ENCODE results near the gene STAMBPL1.
"Not testable (repeated sequence)": the region's sequence is repeated elsewhere in the genome, so short reads cannot be mapped to it uniquely, and the experiment has no call there.

Gene STAMBPL1

DNA sequence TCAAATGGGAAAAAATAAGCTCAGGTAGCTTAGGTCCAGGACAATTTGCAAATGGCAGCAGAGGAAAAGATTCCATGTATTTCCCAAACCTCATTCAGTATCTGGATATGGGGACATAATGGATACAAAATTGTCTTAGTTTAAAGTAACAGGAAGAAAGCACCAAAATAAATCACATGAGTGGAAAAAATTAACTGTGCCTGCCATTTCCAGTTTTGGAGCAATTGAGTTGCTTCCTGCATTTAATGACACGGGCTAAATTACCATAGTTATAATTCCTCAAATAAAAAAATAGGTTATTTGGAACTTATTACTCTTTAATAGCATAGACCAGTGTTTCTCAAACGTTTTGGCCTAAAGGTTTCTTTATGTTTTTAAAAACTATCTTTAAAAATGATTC lies 6.3 kb upstream of the STAMBPL1 start:
- H3K4me1 Mint-ChIP-seq (ENCODE audit: low read depth in 2 of 2): peaks cover 5 to 6% of the 10 kb centered on the region in 2 donors
- no peak overlapping the region for H3K4me3 Mint-ChIP-seq
- no peak overlapping the region for H3K27ac Mint-ChIP-seq
- no peaks in the 10 kb centered on the region for H3K27me3 Mint-ChIP-seq
- H3K9me3 Mint-ChIP-seq: no peaks in the 10 kb centered on the region
- no peak for ATAC-seq (replicated peaks)
- H3K36me3 Mint-ChIP-seq (ENCODE audit: insufficient read depth): peaks cover 2% of the 10 kb centered on the region
- DNase-seq: no peak

DNA sequence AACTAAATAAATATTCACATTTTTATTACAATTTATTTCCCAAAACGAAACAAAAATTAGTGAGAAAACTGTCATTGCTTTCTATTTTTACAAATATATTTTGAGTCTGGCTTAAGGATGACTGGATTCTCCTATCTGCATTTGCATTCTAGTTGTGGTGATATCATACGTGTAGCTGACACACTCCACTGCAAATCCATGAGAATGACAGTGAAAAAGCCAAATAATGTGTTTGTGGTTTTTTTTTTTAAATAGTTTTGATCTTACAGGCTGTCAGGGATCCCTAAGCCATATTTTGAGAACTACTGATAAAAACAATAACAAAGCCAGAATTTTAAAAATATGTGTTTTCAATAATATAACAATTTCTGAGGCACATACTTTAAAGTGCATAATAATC lies 5.8 kb upstream of the STAMBPL1 start:
- Mint-ChIP-seq H3K36me3 (ENCODE audit: insufficient read depth) (peaks cover 2% of the 10 kb centered on the region), H3K4me1 (ENCODE audit: low read depth in 2 of 2) (peaks cover 5 to 6% of the 10 kb centered on the region in 2 donors), H3K4me3 (no peak overlapping the region), H3K27ac (no peak overlapping the region), H3K9me3 (no peaks in the 10 kb centered on the region), H3K27me3 (no peaks in the 10 kb centered on the region)
- DNase-seq: no peak
- no peak for ATAC-seq (replicated peaks)

GRCh38 chr10:88875081-88875480 lies 5.0 kb upstream of the STAMBPL1 start:
- peaks cover 10% of the 10 kb centered on the region for H3K36me3 Mint-ChIP-seq (ENCODE audit: insufficient read depth)
- no peaks in the 10 kb centered on the region for H3K9me3 Mint-ChIP-seq
- H3K27me3 Mint-ChIP-seq: no peaks in the 10 kb centered on the region
- DNase-seq (no peak), ATAC-seq (replicated peaks) (no peak)
- peaks cover 7 to 10% of the 10 kb centered on the region in 2 donors for H3K4me1 Mint-ChIP-seq (ENCODE audit: low read depth in 2 of 2)
- H3K4me3 Mint-ChIP-seq: no peak overlapping the region
- no peak overlapping the region for H3K27ac Mint-ChIP-seq

GRCh38 chr10:88877298-88877697 lies 2.7 kb upstream of the STAMBPL1 start:
- H3K36me3 Mint-ChIP-seq (ENCODE audit: insufficient read depth): peaks cover 20% of the 10 kb centered on the region
- ATAC-seq (replicated peaks): no peak
- no peak for DNase-seq
- H3K4me1 Mint-ChIP-seq (ENCODE audit: low read depth in 2 of 2): peaks cover 11 to 26% of the 10 kb centered on the region in 2 donors
- H3K27me3 Mint-ChIP-seq: no peaks in the 10 kb centered on the region
- H3K27ac Mint-ChIP-seq: no peak overlapping the region
- H3K4me3 Mint-ChIP-seq: no peak overlapping the region
- H3K9me3 Mint-ChIP-seq: no peaks in the 10 kb centered on the region

DNA sequence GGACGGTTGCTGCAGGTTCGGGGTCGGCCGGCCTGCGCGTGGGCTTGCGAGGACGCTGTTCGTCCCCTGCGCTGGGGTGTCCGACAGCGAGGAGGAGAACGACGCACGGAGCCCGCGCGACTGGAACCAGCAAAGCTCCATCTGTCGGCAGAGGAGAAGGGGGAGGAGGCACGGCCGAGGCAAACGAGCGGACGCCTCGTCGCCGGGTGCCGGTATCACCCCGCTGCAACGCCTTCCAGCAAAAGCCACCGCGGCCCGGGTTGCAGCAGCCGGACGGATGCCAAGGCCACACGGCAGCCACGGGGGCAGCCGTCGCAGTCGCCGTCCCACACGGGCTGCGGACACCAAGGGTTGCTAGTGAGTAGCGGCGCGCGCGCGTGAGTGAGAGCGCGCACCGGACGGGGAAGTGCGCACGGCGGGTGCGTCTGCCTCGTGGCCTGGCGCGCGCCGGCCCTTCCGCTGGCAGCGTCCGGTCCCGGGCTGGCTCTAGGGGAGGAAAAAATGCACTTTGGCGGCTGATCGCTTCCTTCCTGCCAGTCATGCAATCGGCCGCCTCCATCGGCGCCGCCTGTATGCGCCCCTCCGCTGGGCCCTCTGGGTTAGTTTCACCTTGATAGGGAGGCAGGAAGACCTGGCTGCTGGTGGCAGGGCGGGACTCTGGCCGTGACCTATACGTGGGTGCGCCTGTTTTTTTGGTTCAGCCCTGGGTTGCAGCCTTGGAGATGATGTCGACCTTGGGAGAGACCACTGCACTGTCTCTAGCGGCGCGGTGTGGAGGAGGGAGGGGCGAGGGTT lies 434 bp downstream of the STAMBPL1 start:
- peak overlapping the region; percentile 95 to 98 for H3K27ac Mint-ChIP-seq
- peaks cover 30% of the 10 kb centered on the region for H3K36me3 Mint-ChIP-seq (ENCODE audit: insufficient read depth)
- no peaks in the 10 kb centered on the region for H3K9me3 Mint-ChIP-seq
- peaks cover 32 to 56% of the 10 kb centered on the region in 2 donors for H3K4me1 Mint-ChIP-seq (ENCODE audit: low read depth in 2 of 2)
- peak overlapping the region; percentile 97 to 98 for H3K4me3 Mint-ChIP-seq
- H3K27me3 Mint-ChIP-seq: no peaks in the 10 kb centered on the region
- ATAC-seq (replicated peaks): peak; percentile 71
- DNase-seq: peak; percentile 63 to 71 (median 67)

GRCh38 chr10:88881320-88881719 lies 1.3 kb downstream of the STAMBPL1 start:
- Mint-ChIP-seq H3K27me3 (no peaks in the 10 kb centered on the region), H3K9me3 (no peaks in the 10 kb centered on the region), H3K36me3 (ENCODE audit: insufficient read depth) (peaks cover 30% of the 10 kb centered on the region), H3K4me3 (peak overlapping the region; percentile 97 to 98), H3K27ac (peak overlapping the region; percentile 95 to 98), H3K4me1 (ENCODE audit: low read depth in 2 of 2) (peaks cover 32 to 63% of the 10 kb centered on the region in 2 donors)
- DNase-seq (no peak), ATAC-seq (replicated peaks) (no peak)

- Mint-ChIP-seq H3K4me3 (peak overlapping the region; percentile 97 to 98), H3K4me1 (ENCODE audit: low read depth in 2 of 2) (peaks cover 32 to 70% of the 10 kb centered on the region in 2 donors), H3K36me3 (ENCODE audit: insufficient read depth) (peaks cover 30% of the 10 kb centered on the region), H3K27ac (peak overlapping the region; percentile 95 to 98), H3K9me3 (no peaks in the 10 kb centered on the region), H3K27me3 (no peaks in the 10 kb centered on the region)
- ATAC-seq (replicated peaks) (no peak), DNase-seq (no peak)
Measured at GRCh38 chr10:88881922-88882645, 2.0 kb downstream of the STAMBPL1 start.

DNA sequence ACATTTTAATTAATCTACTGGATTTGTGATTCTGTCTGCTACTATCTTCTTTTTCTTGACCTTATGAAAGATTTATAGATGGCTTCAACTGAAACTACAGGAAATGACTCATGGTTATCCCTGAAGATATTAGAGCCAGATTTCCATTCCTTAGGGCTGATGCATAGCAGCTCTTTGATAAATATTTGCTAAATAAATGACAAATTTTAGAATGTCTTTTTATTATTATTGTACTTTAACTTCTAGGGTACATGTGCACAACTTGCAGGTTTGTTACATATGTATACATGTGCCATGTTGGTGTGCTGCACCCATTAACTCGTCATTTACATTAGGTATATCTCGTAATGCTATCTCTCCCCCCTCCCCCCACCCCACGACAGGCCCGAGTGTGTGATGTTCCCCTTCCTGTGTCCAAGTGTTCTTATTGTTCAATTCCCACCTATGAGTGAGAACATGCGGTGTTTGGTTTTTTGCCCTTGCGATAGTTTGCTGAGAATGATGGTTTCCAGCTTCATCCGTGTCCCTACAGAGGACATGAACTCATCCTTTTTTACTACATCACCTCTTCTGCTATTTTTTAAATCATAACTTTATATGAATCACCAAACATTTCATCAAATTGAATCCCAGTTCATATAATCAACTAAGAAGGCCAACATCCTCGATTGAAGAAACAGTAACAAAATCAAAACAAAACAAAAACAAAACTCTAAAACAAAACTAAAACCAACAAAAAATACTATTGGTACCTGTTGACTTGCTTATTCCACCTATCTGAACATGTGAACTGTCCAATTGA lies 2.8 kb downstream of the STAMBPL1 start:
- DNase-seq; H3K9me3 Mint-ChIP-seq; ATAC-seq (replicated peaks); H3K27me3 Mint-ChIP-seq: not testable (repeated sequence)
- Mint-ChIP-seq H3K27ac (peak overlapping the region; percentile 95 to 98), H3K4me1 (ENCODE audit: low read depth in 2 of 2) (peaks cover 33 to 71% of the 10 kb centered on the region in 2 donors), H3K36me3 (ENCODE audit: insufficient read depth) (peaks cover 30% of the 10 kb centered on the region), H3K4me3 (peak overlapping the region; percentile 97 to 98)

GRCh38 chr10:88883448-88883809 lies 3.4 kb downstream of the STAMBPL1 start:
- Mint-ChIP-seq H3K9me3 (no peaks in the 10 kb centered on the region), H3K27ac (peak overlapping the region; percentile 95 to 98), H3K27me3 (no peaks in the 10 kb centered on the region), H3K36me3 (ENCODE audit: insufficient read depth) (peaks cover 30% of the 10 kb centered on the region), H3K4me3 (peak overlapping the region; percentile 97 to 98), H3K4me1 (ENCODE audit: low read depth in 2 of 2) (peaks cover 33 to 72% of the 10 kb centered on the region in 2 donors)
- ATAC-seq (replicated peaks) (peak; percentile 1), DNase-seq (no peak)

GRCh38 chr10:88886557-88886956 lies 6.5 kb downstream of the STAMBPL1 start:
- H3K27ac Mint-ChIP-seq: no peak overlapping the region

GRCh38 chr10:88888810-88889445 lies 8.9 kb downstream of the STAMBPL1 start:
- DNase-seq (no peak), ATAC-seq (replicated peaks) (no peak)
- Mint-ChIP-seq H3K4me1 (ENCODE audit: low read depth in 2 of 2) (peaks cover 32 to 73% of the 10 kb centered on the region in 2 donors), H3K27ac (peak overlapping the region in 1 of 2 donors; percentile 3), H3K27me3 (no peaks in the 10 kb centered on the region), H3K4me3 (peak overlapping the region in 1 of 2 donors; percentile 16), H3K36me3 (ENCODE audit: insufficient read depth) (peaks cover 8% of the 10 kb centered on the region), H3K9me3 (no peaks in the 10 kb centered on the region)

More at GRCh38 chr10:88886557-88886956, 6.5 kb downstream of the STAMBPL1 start:
- H3K27me3 Mint-ChIP-seq: no peaks in the 10 kb centered on the region
- no peaks in the 10 kb centered on the region for H3K9me3 Mint-ChIP-seq
- DNase-seq (no peak), ATAC-seq (replicated peaks) (no peak)
- peaks cover 43 to 85% of the 10 kb centered on the region in 2 donors for H3K4me1 Mint-ChIP-seq (ENCODE audit: low read depth in 2 of 2)
- H3K36me3 Mint-ChIP-seq (ENCODE audit: insufficient read depth): peaks cover 17% of the 10 kb centered on the region
- no peak overlapping the region for H3K4me3 Mint-ChIP-seq

DNA sequence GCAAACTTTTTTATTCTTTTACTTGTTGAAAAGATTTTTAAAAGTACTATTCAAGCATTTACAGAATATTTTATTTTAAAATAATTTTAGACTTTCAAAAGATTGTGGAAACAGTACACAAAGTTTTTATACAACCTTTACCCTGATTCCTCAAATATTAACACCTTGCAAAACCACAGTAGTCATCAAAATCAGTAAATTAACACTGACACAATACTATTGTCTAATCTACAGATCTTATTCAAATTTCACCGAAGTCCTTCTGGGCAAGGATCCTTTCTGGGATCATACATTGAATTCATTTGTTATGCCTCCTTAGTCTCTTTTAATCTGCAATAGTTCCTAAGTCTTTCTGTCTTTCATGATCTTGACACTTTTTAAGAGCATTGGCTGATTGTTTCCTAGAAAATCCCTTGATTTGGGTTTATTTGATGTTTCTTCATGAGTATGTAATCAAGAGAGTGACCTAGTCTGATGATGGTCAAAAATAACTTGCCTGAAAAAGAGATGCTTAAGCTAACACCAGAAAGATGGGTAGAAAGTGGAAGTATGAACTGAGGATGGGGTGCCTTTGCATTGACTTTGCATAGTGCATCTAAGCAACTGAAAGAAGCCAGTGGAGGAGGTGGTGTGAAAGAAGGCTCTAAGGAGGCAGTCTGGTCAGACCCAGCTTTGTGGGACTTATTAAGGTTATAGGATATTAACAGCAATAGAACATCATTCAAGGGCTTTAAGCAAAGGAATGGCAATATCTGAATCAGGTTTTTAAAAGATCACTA lies 9.7 kb downstream of the STAMBPL1 start:
- no peaks in the 10 kb centered on the region for H3K9me3 Mint-ChIP-seq
- no peak overlapping the region for H3K4me3 Mint-ChIP-seq
- ATAC-seq (replicated peaks) (no peak), DNase-seq (no peak)
- no peaks in the 10 kb centered on the region for H3K27me3 Mint-ChIP-seq
- peaks cover 8% of the 10 kb centered on the region for H3K36me3 Mint-ChIP-seq (ENCODE audit: insufficient read depth)
- H3K27ac Mint-ChIP-seq: peak overlapping the region in 1 of 2 donors; percentile 25
- peaks cover 29 to 67% of the 10 kb centered on the region in 2 donors for H3K4me1 Mint-ChIP-seq (ENCODE audit: low read depth in 2 of 2)
